Body of pancreas (tissue), 4 donors: ENCODE results near the gene LRRTM1.

Experiments
- CTCF ChIP-seq, 7 experiments: fragments of 450-650 bp in 4 of 7; fragments of 200-600 bp in 3 of 7; sonication (generic) in 3 of 7; IDR thresholded peaks; one replicate each; pipeline ENCODE4 v1.5.1; 2016 to 2019; ENCODE audit warnings: antibody characterized with exemption in 7 of 7
- POLR2A ChIP-seq, 3 donors: fragments of 450-650 bp; IDR thresholded peaks; one replicate each; pipeline ENCODE4 v1.6.1; 2016; ENCODE audit warnings: antibody characterized with exemption in 3 of 3, mild to moderate bottlenecking in 2 of 3

GRCh38 chr2:80326861-80327260, 22.3 kb upstream of the LRRTM1 start:
- TF ChIP-seq CTCF (IDR thresholded peaks at IDR 0.05) (no peak), POLR2A (IDR thresholded peaks at IDR 0.05) (no peak)
